HEK293 (cell line): ENCODE results near the gene ZNF48.

Source experiments
- FEZF1 ChIP-seq: fragments of 450-650 bp; formaldehyde crosslinking; IDR thresholded peaks from 2 replicates; pipeline ENCODE4 v1.5.1; 2016; ENCODE audit warnings: missing biosample characterization, missing genetic modification characterization
- GFI1B ChIP-seq: fragments of 450-650 bp; formaldehyde crosslinking; IDR thresholded peaks from 2 replicates; pipeline ENCODE4 v1.5.1; 2016; ENCODE audit warnings: missing biosample characterization, missing genetic modification characterization
- HOXC10 ChIP-seq: sonication (generic); formaldehyde crosslinking; IDR thresholded peaks from 2 replicates; pipeline ENCODE4 v1.8.1; 2023; ENCODE audit warnings: mild to moderate bottlenecking, missing genetic modification reagents
- KLF8 ChIP-seq: fragments of 450-650 bp; formaldehyde crosslinking; IDR thresholded peaks from 2 replicates; pipeline ENCODE4 v1.5.1; 2016; ENCODE audit warnings: missing biosample characterization, missing genetic modification characterization
- KLF9 ChIP-seq: fragments of 450-650 bp; formaldehyde crosslinking; IDR thresholded peaks from 2 replicates; pipeline ENCODE4 v1.5.1; 2016; ENCODE audit warnings: missing biosample characterization, missing genetic modification characterization, low read depth
- PRDM1 ChIP-seq: fragments of 450-650 bp; formaldehyde crosslinking; IDR thresholded peaks from 2 replicates; pipeline ENCODE4; 2016; ENCODE audit warnings: missing biosample characterization, missing genetic modification characterization
- PRDM2 ChIP-seq: fragments of 450-650 bp; formaldehyde crosslinking; IDR thresholded peaks from 2 replicates; pipeline ENCODE4 v1.5.1; 2016; ENCODE audit warnings: missing biosample characterization, missing genetic modification characterization, borderline replicate concordance
- REPIN1 ChIP-seq: fragments of 450-650 bp; formaldehyde crosslinking; IDR thresholded peaks from 2 replicates; pipeline ENCODE4 v1.5.1; 2017; ENCODE audit warnings: missing biosample characterization, missing genetic modification characterization, low read depth
- TSHZ1 ChIP-seq: fragments of 450-650 bp; formaldehyde crosslinking; IDR thresholded peaks from 2 replicates; pipeline ENCODE4 v1.5.1; 2016; ENCODE audit warnings: missing biosample characterization, missing genetic modification characterization, borderline replicate concordance
- WT1 ChIP-seq: fragments of 450-650 bp; formaldehyde crosslinking; IDR thresholded peaks from 2 replicates; pipeline ENCODE4 v1.5.1; 2016; ENCODE audit warnings: missing biosample characterization, missing genetic modification characterization
- YY2 ChIP-seq: fragments of 450-650 bp; formaldehyde crosslinking; IDR thresholded peaks from 2 replicates; pipeline ENCODE4 v1.5.1; 2016; ENCODE audit warnings: missing biosample characterization, missing genetic modification characterization
- ZFP3 ChIP-seq: fragments of 450-650 bp; formaldehyde crosslinking; IDR thresholded peaks from 2 replicates; pipeline ENCODE4 v1.5.1; 2016; ENCODE audit warnings: low read depth, missing biosample characterization, missing genetic modification characterization
- ZNF10 ChIP-seq: fragments of 450-650 bp; formaldehyde crosslinking; IDR thresholded peaks from 2 replicates; pipeline ENCODE4 v1.5.1; 2017; ENCODE audit warnings: missing biosample characterization, missing genetic modification characterization
- ZNF133 ChIP-seq: fragments of 450-650 bp; formaldehyde crosslinking; IDR thresholded peaks from 2 replicates; pipeline ENCODE4 v1.5.1; 2016; ENCODE audit warnings: missing biosample characterization, missing genetic modification characterization
- ZNF138 ChIP-seq: fragments of 450-650 bp; formaldehyde crosslinking; IDR thresholded peaks from 2 replicates; pipeline ENCODE4 v1.5.1; 2016; ENCODE audit warnings: missing biosample characterization, missing genetic modification characterization, borderline replicate concordance
- ZNF146 ChIP-seq: fragments of 450-650 bp; formaldehyde crosslinking; IDR thresholded peaks from 2 replicates; pipeline ENCODE4 v1.5.1; 2016; ENCODE audit warnings: missing biosample characterization, missing genetic modification characterization
- ZNF16 ChIP-seq: fragments of 450-650 bp; formaldehyde crosslinking; IDR thresholded peaks from 2 replicates; pipeline ENCODE4 v1.5.1; 2016; ENCODE audit warnings: low read depth, missing biosample characterization, missing genetic modification characterization
- ZNF184 ChIP-seq: fragments of 450-650 bp; IDR thresholded peaks from 2 replicates; pipeline ENCODE4 v1.5.1; 2018; ENCODE audit warnings: missing biosample characterization, mild to moderate bottlenecking, missing genetic modification characterization
- ZNF311 ChIP-seq: fragments of 450-650 bp; formaldehyde crosslinking; IDR thresholded peaks from 2 replicates; pipeline ENCODE4 v1.5.1; 2017; ENCODE audit warnings: missing biosample characterization, missing genetic modification characterization, borderline replicate concordance
- ZNF426 ChIP-seq: fragments of 450-650 bp; formaldehyde crosslinking; IDR thresholded peaks from 2 replicates; pipeline ENCODE4 v1.5.1; 2017; ENCODE audit warnings: missing biosample characterization, missing genetic modification characterization, mild to moderate bottlenecking, inconsistent platforms, moderate library complexity
- ZNF513 ChIP-seq: fragments of 450-650 bp; IDR thresholded peaks from 2 replicates; pipeline ENCODE4 v1.5.1; 2018; ENCODE audit warnings: missing biosample characterization, missing genetic modification characterization
- ZNF560 ChIP-seq: fragments of 450-650 bp; formaldehyde crosslinking; IDR thresholded peaks from 2 replicates; pipeline ENCODE4 v1.5.1; 2017; ENCODE audit warnings: missing biosample characterization, missing genetic modification characterization, borderline replicate concordance
- ZNF561 ChIP-seq: fragments of 450-650 bp; IDR thresholded peaks from 2 replicates; pipeline ENCODE4 v1.5.1; 2018; ENCODE audit warnings: missing biosample characterization, missing genetic modification characterization, borderline replicate concordance
- ZNF596 ChIP-seq: fragments of 450-650 bp; IDR thresholded peaks from 2 replicates; pipeline ENCODE4 v1.5.0; 2018; ENCODE audit warnings: missing biosample characterization, mild to moderate bottlenecking, missing genetic modification characterization, moderate library complexity
- ZNF645 ChIP-seq: fragments of 450-650 bp; formaldehyde crosslinking; IDR thresholded peaks from 2 replicates; pipeline ENCODE4; 2016; ENCODE audit warnings: missing biosample characterization, missing genetic modification characterization
- ZNF664 ChIP-seq: fragments of 450-650 bp; formaldehyde crosslinking; IDR thresholded peaks from 2 replicates; pipeline ENCODE4 v1.5.1; 2016; ENCODE audit warnings: missing biosample characterization, missing genetic modification characterization
- ZNF843 ChIP-seq: fragments of 450-650 bp; formaldehyde crosslinking; IDR thresholded peaks from 2 replicates; pipeline ENCODE4 v1.5.1; 2016; ENCODE audit warnings: missing biosample characterization, missing genetic modification characterization
- ZXDB ChIP-seq: fragments of 450-650 bp; formaldehyde crosslinking; IDR thresholded peaks from 2 replicates; pipeline ENCODE4 v1.5.1; 2016; ENCODE audit warnings: missing biosample characterization, missing genetic modification characterization

ZNF48 gene

GRCh38 chr16:30395155-30395991 lies at the start of gene ZNF48 (continued):
- 0 out of 2 replicates have a peak, but pooled peaks have one; percentile 75 for TF ChIP-seq HOXC10
- no peak for TF ChIP-seq PRDM2 (tag by site-specific recombination)
- no peak for TF ChIP-seq ZNF645 (tag by site-specific recombination)
- TF ChIP-seq ZNF138 (tag by site-specific recombination) = no peak
- peak; percentile 55; the same call in 1 of the 2 replicates for TF ChIP-seq ZNF596 (tag by site-specific recombination)
- TF ChIP-seq GFI1B (tag by site-specific recombination) = no peak
- TF ChIP-seq WT1 (tag by site-specific recombination) = no peak
- TF ChIP-seq ZNF16 = no peak
- peak; percentile 31; the same call in 1 of the 2 replicates for TF ChIP-seq ZNF10 (tag by site-specific recombination)
- peak; percentile 9; the same call in 1 of the 2 replicates for TF ChIP-seq ZNF146 (tag by site-specific recombination)
- TF ChIP-seq ZFP3 (tag by site-specific recombination) = no peak
- TF ChIP-seq ZXDB = peak; percentile 92
- TF ChIP-seq KLF9 (tag by site-specific recombination) = peak; percentile 78
- TF ChIP-seq ZNF560 = no peak
- no peak for TF ChIP-seq ZNF133 (tag by site-specific recombination)
- TF ChIP-seq ZNF184 (tag by site-specific recombination) = peak; percentile 75; the same call in 1 of the 2 replicates
- TF ChIP-seq KLF8 (tag by site-specific recombination) = peak; percentile 94
- 0 out of 2 replicates have a peak, but pooled peaks have one; percentile 55 for TF ChIP-seq ZNF843 (tag by site-specific recombination)
- TF ChIP-seq ZNF664 = no peak
- TF ChIP-seq ZNF311 (tag by site-specific recombination) = no peak
- TF ChIP-seq REPIN1 (tag by site-specific recombination) = 0 out of 2 replicates have a peak, but pooled peaks have one; percentile 9
- TF ChIP-seq YY2 (tag by site-specific recombination) = peak; percentile 71
- TF ChIP-seq ZNF513 (tag by site-specific recombination) = no peak
- no peak for TF ChIP-seq PRDM1 (tag by site-specific recombination)
- peak; percentile 95 for TF ChIP-seq ZNF561 (tag by site-specific recombination)
- no peak; the same call in 1 of the 2 replicates for TF ChIP-seq TSHZ1
- 0 out of 2 replicates have a peak, but pooled peaks have one; percentile 20 for TF ChIP-seq FEZF1 (tag by site-specific recombination)
- no peak for TF ChIP-seq ZNF426 (tag by site-specific recombination)
